DOHH2 (cell line): ENCODE data around the gene SUGCT.

Experiments
- CTCF ChIP-seq: fragments of 200-600 bp; sonication (generic); IDR thresholded peaks from one replicate; pipeline ENCODE4 v1.5.1; 2014; ENCODE audit warnings: antibody characterized with exemption, mild to moderate bottlenecking, low read depth, low read length; ENCODE audit not compliant: poor library complexity, severe bottlenecking
- EZH2phosphoT487 ChIP-seq: fragments of 200-600 bp; sonication (generic); IDR thresholded peaks from 2 replicates; pipeline ENCODE4 v1.6.1; 2017; ENCODE audit warnings: borderline replicate concordance, mild to moderate bottlenecking, antibody characterized with exemption, low read length, moderate library complexity, mixed read lengths

DNA sequence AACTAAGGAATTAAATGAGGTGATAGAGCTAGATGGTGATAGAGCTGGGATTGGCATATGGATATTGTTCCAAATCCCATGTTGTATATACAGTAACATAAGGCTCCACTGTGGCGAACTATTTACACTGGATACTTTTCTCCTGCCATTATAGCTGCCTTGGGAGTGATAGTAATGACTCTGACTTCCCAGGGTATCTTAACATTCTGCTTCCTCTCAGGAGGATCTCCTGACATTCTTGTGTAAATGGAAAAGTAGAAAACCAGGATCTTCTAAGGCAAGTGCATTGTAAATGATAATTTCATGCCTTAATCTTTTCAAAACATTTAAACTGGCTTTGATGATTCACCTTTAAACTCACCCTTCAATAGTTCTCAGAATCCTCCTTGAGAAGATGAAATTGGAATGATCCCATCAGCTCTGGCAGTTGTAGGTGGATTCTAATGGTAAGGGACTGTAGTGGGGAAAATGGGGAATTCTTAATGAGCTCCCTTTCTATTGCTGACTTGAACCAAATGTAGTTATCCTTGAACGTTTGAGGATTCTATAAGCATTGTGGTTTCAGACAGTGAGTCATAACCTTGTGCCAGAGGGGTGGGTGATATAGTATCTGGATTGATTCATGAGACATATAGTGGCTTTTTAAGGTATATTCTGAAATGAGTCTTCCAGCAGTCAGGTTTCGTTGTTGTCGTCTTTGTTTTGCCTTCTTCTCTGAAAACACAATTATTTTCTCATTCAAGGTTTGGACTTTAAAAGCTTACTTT lies 450.0 kb downstream of the SUGCT start:
- TF ChIP-seq CTCF (no peak), EZH2phosphoT487 (no peak)
